Tibial nerve (tissue), 4 donors: ENCODE data around the gene NADK2. TPM values are rescaled to one million over a fixed set of nuclear protein-coding genes. Genes with fewer than 3 reads are reported as not detected.

ENCODE experiments used
- DNase-seq, 2 donors: peaks; one replicate each; pipeline ENCODE4 v3.0.0-alpha.2; 2019; ENCODE audit warnings: low spot score in 2 of 2
- H3K27ac ChIP-seq, 4 donors: fragments of 200-600 bp; sonication (generic) in 3 of 4; one replicate each; pipeline ENCODE4 v1.5.1; 2017 to 2019; ENCODE audit warnings: mild to moderate bottlenecking in 1 of 4
- H3K27me3 ChIP-seq, 2 donors: fragments of 200-600 bp; sonication (generic) in 1 of 2; one replicate each; pipeline versions ENCODE4 v1.5.1 to v1.6.0; 2017 to 2019
- H3K36me3 ChIP-seq, 3 donors: fragments of 200-600 bp; sonication (generic); one replicate each; pipeline ENCODE4 v1.5.1; 2018 to 2019
- H3K4me1 ChIP-seq, 4 donors: fragments of 200-600 bp; sonication (generic) in 3 of 4; one replicate each; pipeline ENCODE4 v1.5.1; 2017 to 2019
- H3K4me3 ChIP-seq, 4 donors: fragments of 200-600 bp; sonication (generic) in 3 of 4; one replicate each; pipeline ENCODE4 v1.5.1; 2017 to 2019; ENCODE audit warnings: mild to moderate bottlenecking in 1 of 4, moderate library complexity in 1 of 4
- H3K9me3 ChIP-seq, 4 donors: fragments of 200-600 bp; sonication (generic) in 3 of 4; one replicate each; pipeline ENCODE4 v1.5.1; 2017 to 2019
- EP300 ChIP-seq, 2 donors: sonication (generic); formaldehyde crosslinking; IDR thresholded peaks; one replicate each; pipeline ENCODE4 v1.6.1; 2017; ENCODE audit warnings: antibody characterized with exemption in 2 of 2, mild to moderate bottlenecking in 1 of 2
- POLR2A ChIP-seq, 2 donors: fragments of 450-650 bp; IDR thresholded peaks; one replicate each; pipeline ENCODE4 v1.6.1; 2017; ENCODE audit warnings: antibody characterized with exemption in 2 of 2, mild to moderate bottlenecking in 2 of 2, moderate library complexity in 2 of 2
- WGBS, 2 donors: methylation state at CpG; one replicate each; pipeline ENCODE4 v1.1.5; 2018; 5-methylcytosine and 5-hydroxymethylcytosine counted together
- total RNA-seq, 4 donors: library from RNA; depleted of rRNA; stranded (reverse); fragments of >200 nt; gene quantifications; one replicate each; pipeline ENCODE4 v1.1.0, GENCODE V29; 2016
- TF ChIP-seq, protein P1 (sequence below), 5 experiments: fragments of 200-600 bp in 3 of 5; fragments of 450-650 bp in 2 of 5; sonication (generic) in 3 of 5; IDR thresholded peaks; one replicate each; pipeline ENCODE4 v1.5.1; 2016 to 2019; ENCODE audit warnings: antibody characterized with exemption in 5 of 5, mild to moderate bottlenecking in 3 of 5, moderate library complexity in 2 of 5

Gene NADK2
- total RNA-seq, 4 donors from 2014 or later: 20.1 to 31.8 (median 21.6) TPM

DNA sequence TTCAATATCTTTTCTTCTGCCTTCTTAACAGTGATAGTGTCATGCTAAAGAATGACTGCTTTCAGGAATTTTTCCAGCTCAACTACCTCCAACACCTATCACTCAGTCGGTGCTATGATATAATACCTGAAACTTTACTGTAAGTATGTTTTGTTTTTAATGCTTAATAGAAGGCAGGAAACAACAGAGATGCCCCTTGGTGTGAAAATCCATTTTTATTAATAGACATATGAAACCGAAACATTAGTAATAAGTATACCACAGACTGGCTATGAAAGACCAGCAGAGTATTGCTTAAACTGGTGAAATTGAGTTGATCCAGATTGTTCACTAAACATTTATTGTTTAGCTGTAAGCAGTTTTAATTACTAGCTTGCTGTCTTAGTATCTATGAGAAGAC, 64.6 kb downstream of the NADK2 start:
- H3K4me3 ChIP-seq: no peak overlapping the region
- no peaks in the 10 kb centered on the region for H3K4me1 ChIP-seq
- DNase-seq: no peak
- H3K36me3 ChIP-seq: peaks cover 0 to 73% (median 0%) of the 10 kb centered on the region in 3 donors
- WGBS, 2 donors: 89 to 97% methylated on average over 2 of the region's 2 CpGs
- no peak overlapping the region for H3K27ac ChIP-seq
- H3K9me3 ChIP-seq: no peaks in the 10 kb centered on the region
- no peak for TF ChIP-seq POLR2A (IDR thresholded peaks at IDR 0.05)
- TF ChIP-seq, protein P1, sequence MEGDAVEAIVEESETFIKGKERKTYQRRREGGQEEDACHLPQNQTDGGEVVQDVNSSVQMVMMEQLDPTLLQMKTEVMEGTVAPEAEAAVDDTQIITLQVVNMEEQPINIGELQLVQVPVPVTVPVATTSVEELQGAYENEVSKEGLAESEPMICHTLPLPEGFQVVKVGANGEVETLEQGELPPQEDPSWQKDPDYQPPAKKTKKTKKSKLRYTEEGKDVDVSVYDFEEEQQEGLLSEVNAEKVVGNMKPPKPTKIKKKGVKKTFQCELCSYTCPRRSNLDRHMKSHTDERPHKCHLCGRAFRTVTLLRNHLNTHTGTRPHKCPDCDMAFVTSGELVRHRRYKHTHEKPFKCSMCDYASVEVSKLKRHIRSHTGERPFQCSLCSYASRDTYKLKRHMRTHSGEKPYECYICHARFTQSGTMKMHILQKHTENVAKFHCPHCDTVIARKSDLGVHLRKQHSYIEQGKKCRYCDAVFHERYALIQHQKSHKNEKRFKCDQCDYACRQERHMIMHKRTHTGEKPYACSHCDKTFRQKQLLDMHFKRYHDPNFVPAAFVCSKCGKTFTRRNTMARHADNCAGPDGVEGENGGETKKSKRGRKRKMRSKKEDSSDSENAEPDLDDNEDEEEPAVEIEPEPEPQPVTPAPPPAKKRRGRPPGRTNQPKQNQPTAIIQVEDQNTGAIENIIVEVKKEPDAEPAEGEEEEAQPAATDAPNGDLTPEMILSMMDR (IDR thresholded peaks at IDR 0.05): no peak
- TF ChIP-seq EP300 (IDR thresholded peaks at IDR 0.05): no peak
- H3K27me3 ChIP-seq: no peaks in the 10 kb centered on the region

DNA sequence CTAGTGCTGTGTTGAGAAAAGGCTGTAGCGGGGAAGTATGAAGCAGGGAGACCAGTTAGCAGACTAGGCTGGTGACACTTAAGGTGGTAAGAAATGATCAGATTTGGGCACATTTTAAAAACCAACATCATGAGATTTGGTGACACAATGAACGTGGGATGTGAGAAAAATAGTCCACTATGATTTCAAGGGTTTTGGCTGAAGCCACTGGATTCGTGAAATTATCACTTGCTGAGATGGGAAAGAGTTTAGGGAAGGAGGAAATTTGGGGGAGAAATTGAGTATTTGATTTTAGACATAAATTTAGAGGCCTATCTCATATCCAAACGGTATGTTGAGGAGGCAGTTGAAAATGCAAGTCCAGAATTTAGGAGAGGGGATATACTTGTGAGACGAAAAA, 66.7 kb downstream of the NADK2 start:
- DNase-seq: no peak
- Histone ChIP-seq H3K36me3 (peaks cover 0 to 73% (median 9%) of the 10 kb centered on the region in 3 donors), H3K27me3 (no peaks in the 10 kb centered on the region), H3K9me3 (no peaks in the 10 kb centered on the region), H3K4me1 (no peaks in the 10 kb centered on the region), H3K4me3 (no peak overlapping the region), H3K27ac (no peak overlapping the region)
- TF ChIP-seq EP300 (IDR thresholded peaks at IDR 0.05): no peak
- no peak for TF ChIP-seq POLR2A (IDR thresholded peaks at IDR 0.05)
- TF ChIP-seq, protein P1 (IDR thresholded peaks at IDR 0.05): no peak
- 79 to 86% methylated on average over 5 of the region's 5 CpGs for WGBS, 2 donors

DNA sequence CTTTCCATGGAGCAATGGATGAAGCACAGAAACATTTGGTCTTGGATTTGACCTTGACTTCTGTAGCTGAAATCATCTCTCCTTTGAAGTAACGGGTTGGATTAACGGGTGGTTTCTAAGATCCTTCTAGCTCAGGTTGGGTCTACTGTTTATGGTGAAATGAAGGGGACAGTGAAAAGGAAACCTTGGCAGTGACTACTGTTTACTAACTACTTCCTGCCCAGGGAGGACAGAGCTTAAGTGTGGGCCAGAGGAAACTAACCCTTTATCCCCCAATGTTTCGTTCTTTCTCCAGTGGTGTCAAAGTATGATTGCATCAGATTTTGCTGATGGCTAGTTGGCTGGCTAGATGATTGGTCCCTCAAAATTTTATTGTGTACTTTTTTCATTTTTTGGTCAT, 67.6 kb downstream of the NADK2 start:
- peaks cover 0 to 75% (median 9%) of the 10 kb centered on the region in 3 donors for H3K36me3 ChIP-seq
- 85 to 89% methylated on average over 3 of the region's 3 CpGs for WGBS, 2 donors

DNA sequence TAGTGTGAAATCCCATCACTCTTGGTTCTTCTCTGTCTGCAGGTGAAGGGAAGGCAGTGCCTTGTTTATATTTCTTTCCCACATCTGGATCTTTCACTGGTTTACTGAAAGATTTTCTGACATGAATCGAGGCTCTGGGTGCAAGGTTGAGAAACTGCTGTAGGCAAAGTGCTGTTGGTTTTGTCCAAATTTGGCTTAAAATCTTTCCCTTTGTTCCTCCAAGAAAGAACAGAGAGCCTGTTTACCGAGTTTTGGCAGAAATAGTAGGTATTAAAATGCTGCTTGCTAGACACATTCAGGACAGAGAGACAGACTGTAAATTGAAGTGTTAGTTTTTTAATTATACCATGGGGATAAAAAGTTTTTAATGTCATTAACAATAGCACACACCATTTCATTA, 68.3 kb downstream of the NADK2 start:
- Histone ChIP-seq H3K36me3 (peaks cover 0 to 75% (median 9%) of the 10 kb centered on the region in 3 donors), H3K27ac (no peak overlapping the region), H3K27me3 (no peaks in the 10 kb centered on the region), H3K4me3 (no peak overlapping the region), H3K4me1 (no peaks in the 10 kb centered on the region), H3K9me3 (no peaks in the 10 kb centered on the region)
- WGBS, 2 donors: 35 to 48% methylated on average over 2 of the region's 2 CpGs
- TF ChIP-seq POLR2A (IDR thresholded peaks at IDR 0.05) (no peak), EP300 (IDR thresholded peaks at IDR 0.05) (no peak)
- TF ChIP-seq, protein P1 (IDR thresholded peaks at IDR 0.05): no peak
- no peak for DNase-seq

More for the DNA sequence above, 67.6 kb downstream of the NADK2 start:
- Histone ChIP-seq H3K4me1 (no peaks in the 10 kb centered on the region), H3K9me3 (no peaks in the 10 kb centered on the region), H3K27ac (no peak overlapping the region), H3K27me3 (no peaks in the 10 kb centered on the region), H3K4me3 (no peak overlapping the region)
- TF ChIP-seq POLR2A (IDR thresholded peaks at IDR 0.05) (no peak), EP300 (IDR thresholded peaks at IDR 0.05) (no peak)
- DNase-seq: no peak

DNA sequence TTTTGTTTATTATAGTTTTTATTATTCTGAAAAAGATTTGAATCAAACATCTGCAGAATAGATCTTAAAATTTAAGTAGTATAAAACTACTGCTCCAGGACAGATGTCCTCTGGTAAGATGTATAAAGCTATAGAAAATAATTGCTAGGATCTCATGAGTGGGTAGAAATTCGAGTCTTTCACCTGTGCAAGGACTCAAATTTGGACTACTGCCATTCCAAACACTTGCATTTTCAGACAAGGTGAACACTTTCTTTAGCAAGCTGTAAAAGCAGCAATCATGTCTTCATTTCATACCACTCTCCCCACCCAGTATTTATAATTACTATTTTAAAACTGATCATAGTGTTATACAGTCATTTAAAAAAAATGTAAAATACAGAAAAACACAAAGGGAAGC, 69.1 kb downstream of the NADK2 start:
- no peaks in the 10 kb centered on the region for H3K4me1 ChIP-seq
- TF ChIP-seq EP300 (IDR thresholded peaks at IDR 0.05): no peak
- no peak for TF ChIP-seq POLR2A (IDR thresholded peaks at IDR 0.05)
- TF ChIP-seq, protein P1 (IDR thresholded peaks at IDR 0.05): no peak
- H3K27ac ChIP-seq: no peak overlapping the region
- H3K9me3 ChIP-seq: no peaks in the 10 kb centered on the region
- H3K27me3 ChIP-seq: no peaks in the 10 kb centered on the region
- H3K4me3 ChIP-seq: no peak overlapping the region
- H3K36me3 ChIP-seq: peaks cover 0 to 80% (median 15%) of the 10 kb centered on the region in 3 donors
- DNase-seq: no peak
- 74 to 85% methylated on average over 1 of the region's 1 CpG for WGBS, 2 donors
